Brain microvascular endothelial cell (primary cell): ENCODE measurements around the gene PARP3.
"Not testable (repeated sequence)": the region's sequence is repeated elsewhere in the genome, so short reads cannot be mapped to it uniquely, and the experiment has no call there.

ENCODE experiments used
- DNase-seq: peaks from one replicate; pipeline ENCODE4 v3.0.0-alpha.2; 2020
- H3K27ac ChIP-seq: fragments of 250-450 bp; sonication (Bioruptor Pico); 2 replicates; pipeline ENCODE4 v1.5.1; 2020; ENCODE audit warnings: mild to moderate bottlenecking, moderate library complexity
- H3K27me3 ChIP-seq: fragments of 250-450 bp; sonication (Bioruptor Pico); replicated peaks from 2 replicates; pipeline ENCODE4 v1.5.1; 2020; ENCODE audit warnings: mild to moderate bottlenecking
- H3K36me3 ChIP-seq: fragments of 250-450 bp; sonication (Bioruptor Pico); replicated peaks from 2 replicates; pipeline ENCODE4 v1.5.1; 2020; ENCODE audit warnings: mild to moderate bottlenecking
- H3K4me3 ChIP-seq: 2 replicates; pipeline ENCODE4 v1.5.1; 2011; ENCODE audit warnings: low read depth, mild to moderate bottlenecking, control low read depth, low read length, moderate library complexity
- CTCF ChIP-seq: IDR thresholded peaks from 2 replicates; pipeline ENCODE4 v1.5.1; 2011; ENCODE audit warnings: low read depth, mild to moderate bottlenecking, moderate library complexity, low read length, control low read depth, inconsistent platforms; ENCODE audit errors: missing control alignments
- in situ Hi-C: cut with HindIII; loops from 2 replicates; pipeline ENCODE4 v1.10.0; 2017; ENCODE audit warnings: low sequenced_read_pairs, low pct_ligation_motif_present

Gene PARP3

GRCh38 chr3:51984269-51984647 lies 42.1 kb downstream of the PARP3 start:
- H3K27me3 ChIP-seq: no peaks in the 10 kb centered on the region
- no peak for TF ChIP-seq CTCF
- no peaks in the 10 kb centered on the region for H3K36me3 ChIP-seq
- in situ Hi-C loops: no loop called here
- no peak for DNase-seq
- H3K27ac ChIP-seq: no peak overlapping the region
- no peak overlapping the region for H3K4me3 ChIP-seq

GRCh38 chr3:51985063-51985462 lies 42.9 kb downstream of the PARP3 start:
- Histone ChIP-seq H3K4me3 (no peak overlapping the region), H3K27me3 (no peaks in the 10 kb centered on the region), H3K36me3 (no peaks in the 10 kb centered on the region), H3K27ac (no peak overlapping the region)
- TF ChIP-seq CTCF: no peak
- DNase-seq: no peak
- in situ Hi-C loops: no loop called here

- Histone ChIP-seq H3K4me3 (no peak overlapping the region), H3K27me3 (no peaks in the 10 kb centered on the region), H3K36me3 (peaks cover 3% of the 10 kb centered on the region), H3K27ac (no peak overlapping the region)
- no peak for DNase-seq
- TF ChIP-seq CTCF: no peak
- in situ Hi-C loops: no loop called here
Measured at GRCh38 chr3:51986010-51986947, 44.1 kb downstream of the PARP3 start.

GRCh38 chr3:51987568-51987967 lies 45.4 kb downstream of the PARP3 start:
- Histone ChIP-seq H3K36me3 (peaks cover 16% of the 10 kb centered on the region), H3K4me3 (no peak overlapping the region), H3K27me3 (no peaks in the 10 kb centered on the region), H3K27ac (no peak overlapping the region)
- no peak for TF ChIP-seq CTCF
- in situ Hi-C loops: no loop called here
- no peak for DNase-seq

GRCh38 chr3:51988286-51989146 lies 46.4 kb downstream of the PARP3 start:
- no peak overlapping the region for H3K4me3 ChIP-seq
- H3K36me3 ChIP-seq: peaks cover 24% of the 10 kb centered on the region
- in situ Hi-C loops: no loop called here
- no peak for DNase-seq
- TF ChIP-seq CTCF: no peak
- no peak overlapping the region for H3K27ac ChIP-seq
- H3K27me3 ChIP-seq: no peaks in the 10 kb centered on the region

GRCh38 chr3:51990501-51990971 lies 48.4 kb downstream of the PARP3 start:
- H3K4me3 ChIP-seq, H3K27me3 ChIP-seq, DNase-seq, H3K27ac ChIP-seq, in situ Hi-C loops: not testable (repeated sequence)
- peaks cover 39% of the 10 kb centered on the region for H3K36me3 ChIP-seq
